Esophagus squamous epithelium (tissue), 5 donors: Measurements from ENCODE around the gene TBC1D23. TPM values are rescaled to one million over a fixed set of nuclear protein-coding genes. Genes with fewer than 3 reads are reported as not detected.
"Not testable (repeated sequence)": the region's sequence is repeated elsewhere in the genome, so short reads cannot be mapped to it uniquely, and the experiment has no call there.

ENCODE experiments used
- DNase-seq: peaks from one replicate; lab custom pipeline; 2025; lab: John Stamatoyannopoulos, UW
- H3K27ac ChIP-seq, 4 donors: fragments of 200-600 bp; sonication (generic); one replicate each; pipeline ENCODE4 v1.5.1; 2016 to 2019; ENCODE audit warnings: mild to moderate bottlenecking in 1 of 4
- H3K27me3 ChIP-seq, 4 donors: fragments of 200-600 bp; sonication (generic); 1 replicate in 3 of 4; 2 replicates in 1 of 4; pipeline versions ENCODE4 v1.5.1 to v1.6.0; 2017 to 2021; ENCODE audit warnings: antibody characterized with exemption in 1 of 4
- H3K36me3 ChIP-seq, 3 donors: fragments of 200-600 bp; sonication (generic); one replicate each; pipeline ENCODE4 v1.5.1; 2016 to 2019
- H3K4me1 ChIP-seq, 3 donors: fragments of 200-600 bp; sonication (generic); one replicate each; pipeline ENCODE4 v1.5.1; 2017 to 2019
- H3K4me3 ChIP-seq, 4 donors: fragments of 200-600 bp; sonication (generic); 1 replicate in 3 of 4; 2 replicates in 1 of 4; pipeline ENCODE4 v1.5.1; 2016 to 2019; ENCODE audit warnings: mild to moderate bottlenecking in 2 of 4, moderate library complexity in 1 of 4
- H3K9me3 ChIP-seq, 3 donors: fragments of 200-600 bp; sonication (generic); one replicate each; pipeline ENCODE4 v1.5.1; 2016 to 2019
- POLR2A ChIP-seq, 4 donors: fragments of 450-650 bp; IDR thresholded peaks; one replicate each; pipeline ENCODE4 v1.6.1; 2017; ENCODE audit warnings: antibody characterized with exemption in 4 of 4, mild to moderate bottlenecking in 4 of 4, moderate library complexity in 3 of 4
- WGBS, 2 donors: methylation state at CpG; one replicate each; pipeline ENCODE4 v1.1.5; 2018; 5-methylcytosine and 5-hydroxymethylcytosine counted together
- intact Hi-C: fragments of 100-400 bp; cut with DNase I; formaldehyde crosslinking; loops from one replicate; pipeline ENCODE4 v1.15.0; 2022
- total RNA-seq, 4 donors: library from RNA; depleted of rRNA; stranded (reverse); fragments of >200 nt; gene quantifications; one replicate each; pipeline ENCODE4 v1.1.0, GENCODE V29; 2016
- TF ChIP-seq, protein P1 (sequence below), 6 experiments: fragments of 450-650 bp in 4 of 6; fragments of 200-600 bp in 2 of 6; sonication (generic) in 2 of 6; IDR thresholded peaks; one replicate each; pipeline ENCODE4 v1.5.1; 2016 to 2019; ENCODE audit warnings: antibody characterized with exemption in 6 of 6, mild to moderate bottlenecking in 4 of 6, moderate library complexity in 4 of 6
- donor health status: DM: yes; HTN: yes; CAD: no.

Gene TBC1D23
- total RNA-seq, 4 donors from 2014 or later = 16.3 to 40.0 (median 32.1) TPM

- Histone ChIP-seq H3K27ac (no peak overlapping the region), H3K36me3 (no peaks in the 10 kb centered on the region), H3K4me1 (no peaks in the 10 kb centered on the region), H3K4me3 (no peak overlapping the region), H3K9me3 (peaks cover 0 to under 1% (median 0%) of the 10 kb centered on the region in 3 donors), H3K27me3 (no peaks in the 10 kb centered on the region)
- intact Hi-C loops = no loop called here
- TF ChIP-seq POLR2A (IDR thresholded peaks at IDR 0.05) = no peak
- TF ChIP-seq, protein P1, sequence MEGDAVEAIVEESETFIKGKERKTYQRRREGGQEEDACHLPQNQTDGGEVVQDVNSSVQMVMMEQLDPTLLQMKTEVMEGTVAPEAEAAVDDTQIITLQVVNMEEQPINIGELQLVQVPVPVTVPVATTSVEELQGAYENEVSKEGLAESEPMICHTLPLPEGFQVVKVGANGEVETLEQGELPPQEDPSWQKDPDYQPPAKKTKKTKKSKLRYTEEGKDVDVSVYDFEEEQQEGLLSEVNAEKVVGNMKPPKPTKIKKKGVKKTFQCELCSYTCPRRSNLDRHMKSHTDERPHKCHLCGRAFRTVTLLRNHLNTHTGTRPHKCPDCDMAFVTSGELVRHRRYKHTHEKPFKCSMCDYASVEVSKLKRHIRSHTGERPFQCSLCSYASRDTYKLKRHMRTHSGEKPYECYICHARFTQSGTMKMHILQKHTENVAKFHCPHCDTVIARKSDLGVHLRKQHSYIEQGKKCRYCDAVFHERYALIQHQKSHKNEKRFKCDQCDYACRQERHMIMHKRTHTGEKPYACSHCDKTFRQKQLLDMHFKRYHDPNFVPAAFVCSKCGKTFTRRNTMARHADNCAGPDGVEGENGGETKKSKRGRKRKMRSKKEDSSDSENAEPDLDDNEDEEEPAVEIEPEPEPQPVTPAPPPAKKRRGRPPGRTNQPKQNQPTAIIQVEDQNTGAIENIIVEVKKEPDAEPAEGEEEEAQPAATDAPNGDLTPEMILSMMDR (IDR thresholded peaks at IDR 0.05) = no peak
- no peak for DNase-seq
- WGBS, 2 donors = 91 to 92% methylated on average over 24 to 25 of the region's 26 CpGs
Observed at GRCh38 chr3:100225193-100225592, 35.6 kb upstream of the TBC1D23 start.

DNA sequence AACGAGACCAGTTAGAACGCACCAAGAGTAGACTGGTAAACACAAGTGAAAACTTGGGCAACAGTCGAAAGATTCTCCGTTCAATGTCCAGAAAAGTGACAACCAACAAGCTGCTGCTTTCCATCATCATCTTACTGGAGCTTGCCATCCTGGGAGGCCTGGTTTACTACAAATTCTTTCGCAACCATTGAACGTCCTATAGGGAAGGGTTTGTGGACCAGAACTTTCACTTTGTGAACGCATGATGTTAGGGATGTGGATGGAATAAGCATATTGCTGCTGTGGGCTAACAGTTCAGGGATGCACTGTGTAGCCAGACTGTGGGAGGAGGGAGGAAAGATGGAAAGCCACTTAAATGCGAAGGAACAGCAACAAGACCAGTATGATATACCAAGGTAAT, 34.9 kb upstream of the TBC1D23 start:
- peaks cover 0 to 2% (median 0%) of the 10 kb centered on the region in 3 donors for H3K4me1 ChIP-seq
- no peaks in the 10 kb centered on the region for H3K36me3 ChIP-seq
- intact Hi-C loops = no loop called here
- H3K27ac ChIP-seq = no peak overlapping the region
- H3K4me3 ChIP-seq = no peak overlapping the region
- no peaks in the 10 kb centered on the region for H3K27me3 ChIP-seq
- 92 to 95% methylated on average over 8 of the region's 8 CpGs for WGBS, 2 donors
- no peak for DNase-seq
- TF ChIP-seq POLR2A (IDR thresholded peaks at IDR 0.05) = no peak
- TF ChIP-seq, protein P1 (IDR thresholded peaks at IDR 0.05) = no peak
- no peaks in the 10 kb centered on the region for H3K9me3 ChIP-seq

DNA sequence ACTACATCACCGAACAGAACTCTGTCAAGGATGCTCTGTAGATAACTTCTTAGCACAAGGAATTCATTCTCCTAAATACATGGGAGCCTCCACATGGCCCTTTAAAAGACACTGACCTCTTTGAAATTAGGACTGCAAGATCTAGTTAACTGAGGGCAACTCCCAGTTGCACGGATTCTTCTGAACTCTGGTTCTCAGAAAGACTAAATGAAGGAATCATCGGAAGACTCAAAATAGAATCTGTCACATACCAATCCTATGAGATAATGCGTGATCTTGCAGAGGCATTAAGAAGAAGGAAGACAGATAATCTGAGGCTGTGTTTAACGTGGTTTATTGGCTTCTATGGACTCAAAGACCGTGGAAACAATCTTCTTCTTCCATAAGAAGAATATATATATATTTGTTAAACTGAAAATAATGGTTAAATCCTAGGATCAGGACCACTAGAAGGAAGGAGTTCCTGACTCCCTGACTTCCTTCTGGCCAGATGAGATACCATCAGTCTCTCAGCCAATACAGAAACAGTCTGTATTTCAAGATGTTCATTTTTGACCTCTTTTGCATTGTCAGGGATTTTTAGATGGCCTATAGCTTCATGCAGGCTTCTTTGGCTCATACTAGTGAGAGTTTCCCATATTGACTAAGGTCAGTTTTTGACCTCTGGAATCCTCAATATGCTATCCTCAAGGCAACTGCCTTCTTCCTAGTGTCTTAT, 33.9 kb upstream of the TBC1D23 start:
- Histone ChIP-seq H3K27me3 (no peaks in the 10 kb centered on the region), H3K36me3 (no peaks in the 10 kb centered on the region), H3K4me1 (peaks cover 0 to 7% (median 0%) of the 10 kb centered on the region in 3 donors), H3K9me3 (no peaks in the 10 kb centered on the region), H3K27ac (no peak overlapping the region), H3K4me3 (no peak overlapping the region)
- no peak for TF ChIP-seq POLR2A (IDR thresholded peaks at IDR 0.05)
- TF ChIP-seq, protein P1 (IDR thresholded peaks at IDR 0.05) = no peak
- DNase-seq = no peak
- intact Hi-C loops = no loop called here
- WGBS, 2 donors = 58 to 59% methylated on average over 6 of the region's 6 CpGs

DNA sequence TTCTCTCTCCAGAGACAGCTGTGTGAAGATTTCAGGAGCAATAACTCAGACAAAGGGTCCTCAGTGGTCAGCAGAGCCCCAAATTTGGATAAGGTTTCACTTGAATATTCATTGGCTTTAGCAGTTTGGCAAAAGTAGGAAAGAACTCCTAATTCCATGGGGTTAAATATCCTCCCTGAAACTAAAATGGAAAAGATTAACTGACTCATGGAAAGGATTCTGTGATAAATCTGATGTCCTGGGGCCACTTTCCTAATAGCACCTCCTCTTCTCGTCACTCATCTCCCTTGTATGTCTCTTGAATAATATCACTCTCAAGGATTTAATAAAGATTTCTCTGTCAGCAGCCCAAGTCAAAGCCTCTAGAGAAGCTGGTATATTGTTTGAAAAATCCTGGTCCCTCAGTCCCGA, 33.3 kb upstream of the TBC1D23 start:
- intact Hi-C loops = no loop called here
- WGBS, 2 donors = 58 to 64% methylated on average over 2 of the region's 2 CpGs
- Histone ChIP-seq H3K36me3 (no peaks in the 10 kb centered on the region), H3K4me1 (peaks cover 0 to 7% (median 0%) of the 10 kb centered on the region in 3 donors), H3K4me3 (no peak overlapping the region), H3K9me3 (no peaks in the 10 kb centered on the region), H3K27ac (no peak overlapping the region), H3K27me3 (no peaks in the 10 kb centered on the region)
- no peak for TF ChIP-seq POLR2A (IDR thresholded peaks at IDR 0.05)
- TF ChIP-seq, protein P1 (IDR thresholded peaks at IDR 0.05) = no peak
- no peak for DNase-seq

- Histone ChIP-seq H3K4me1 (peaks cover 0 to 7% (median 0%) of the 10 kb centered on the region in 3 donors), H3K27ac (no peak overlapping the region), H3K36me3 (no peaks in the 10 kb centered on the region), H3K4me3 (no peak overlapping the region), H3K27me3 (no peaks in the 10 kb centered on the region), H3K9me3 (no peaks in the 10 kb centered on the region)
- WGBS, 2 donors = 80 to 86% methylated on average over 1 of the region's 1 CpG
- intact Hi-C loops = no loop called here
- no peak for TF ChIP-seq POLR2A (IDR thresholded peaks at IDR 0.05)
- TF ChIP-seq, protein P1 (IDR thresholded peaks at IDR 0.05) = no peak
- DNase-seq = no peak
Observed at GRCh38 chr3:100228247-100228646, 32.5 kb upstream of the TBC1D23 start.

GRCh38 chr3:100229188-100229587, 31.6 kb upstream of the TBC1D23 start:
- DNase-seq, H3K4me3 ChIP-seq, H3K27me3 ChIP-seq, H3K9me3 ChIP-seq, H3K4me1 ChIP-seq, H3K36me3 ChIP-seq, H3K27ac ChIP-seq, intact Hi-C loops: not testable (repeated sequence)
- 74 to 76% methylated on average over 3 of the region's 3 CpGs for WGBS, 2 donors
